GM18868 (cell line): ENCODE results near the gene HS2ST1.
A peak's percentile ranks its signal among the peaks of the same experiment; 100 is the strongest.

Experiments used
- ATAC-seq: cut with Tn5 transposase; IDR thresholded peaks from one replicate; pipeline ENCODE4 v1.9.1; 2021; ENCODE audit warnings: mild to moderate bottlenecking, moderate library complexity; ENCODE audit not compliant: unreplicated experiment

The HS2ST1 gene

GRCh38 chr1:87132284-87132870 lies 217.9 kb downstream of the HS2ST1 start:
- ATAC-seq: peak; percentile 31

GRCh38 chr1:87134061-87134460 lies 219.6 kb downstream of the HS2ST1 start:
- no peak for ATAC-seq

- ATAC-seq: no peak
Observed at GRCh38 chr1:87134625-87135328, 220.3 kb downstream of the HS2ST1 start.

GRCh38 chr1:87135329-87135712 lies 220.9 kb downstream of the HS2ST1 start:
- no peak for ATAC-seq

- no peak for ATAC-seq
Observed at GRCh38 chr1:87136607-87137341, 222.3 kb downstream of the HS2ST1 start.

GRCh38 chr1:87137342-87137739 lies 222.9 kb downstream of the HS2ST1 start:
- ATAC-seq: no peak

- ATAC-seq: no peak
Observed at GRCh38 chr1:87140831-87141540, 226.6 kb downstream of the HS2ST1 start.

GRCh38 chr1:87141556-87141955 lies 227.1 kb downstream of the HS2ST1 start:
- ATAC-seq: no peak

GRCh38 chr1:87143413-87144135 lies 229.1 kb downstream of the HS2ST1 start:
- ATAC-seq: peak; percentile 49

GRCh38 chr1:87144316-87144895 lies 230.0 kb downstream of the HS2ST1 start:
- ATAC-seq: no peak

- ATAC-seq: no peak
Observed at GRCh38 chr1:87144981-87145380, 230.5 kb downstream of the HS2ST1 start.

GRCh38 chr1:87146538-87146937 lies 232.1 kb downstream of the HS2ST1 start:
- no peak for ATAC-seq

- no peak for ATAC-seq
Observed at GRCh38 chr1:87146986-87147385, 232.6 kb downstream of the HS2ST1 start.

- no peak for ATAC-seq
Observed at GRCh38 chr1:87147851-87148250, 233.4 kb downstream of the HS2ST1 start.

GRCh38 chr1:87148661-87149060 lies 234.2 kb downstream of the HS2ST1 start:
- ATAC-seq: no peak

- ATAC-seq: no peak
Observed at GRCh38 chr1:87149241-87150041, 235.0 kb downstream of the HS2ST1 start.

GRCh38 chr1:87150143-87150542 lies 235.7 kb downstream of the HS2ST1 start:
- ATAC-seq: no peak

- peak; percentile 75 for ATAC-seq
Observed at GRCh38 chr1:87151500-87152421, 237.3 kb downstream of the HS2ST1 start.

- ATAC-seq: no peak
Observed at GRCh38 chr1:87154384-87154783, 239.9 kb downstream of the HS2ST1 start.
